ENCODE measurements around the gene CAB39L. TPM values are rescaled to one million over a fixed set of nuclear protein-coding genes. Genes with fewer than 3 reads are reported as not detected.

The CAB39L gene
- total and polyA plus RNA-seq, 2 of the 4 experiments (the other 2 are of a cell fraction), result 8.5 to 16.7 TPM

GRCh38 chr13:49288458-49288857 is 155.4 kb downstream of the CAB39L start:
- Histone ChIP-seq H4K5ac (ENCODE audit: low read depth, low read length) (no peak overlapping the region), H4K8ac (ENCODE audit: low read depth in 2 of 2, low read length in 2 of 2) (no peak overlapping the region), H2BK120ac (ENCODE audit: low read depth, low read length) (no peak overlapping the region), H3K4me1 (ENCODE audit: control insufficient read depth, insufficient read depth, low read length) (no peaks in the 10 kb centered on the region), H3K27me3 (ENCODE audit: control insufficient read depth, insufficient read depth, low read length) (no peaks in the 10 kb centered on the region), H3K36me3 (ENCODE audit: control insufficient read depth, insufficient read depth, low read length) (no peaks in the 10 kb centered on the region), H4K20me1 (ENCODE audit: insufficient read depth, low read length) (no peaks in the 10 kb centered on the region), H3K4me2 (ENCODE audit: low read depth, low read length) (no peak overlapping the region), H3K14ac (replicated peaks; ENCODE audit: low read depth, low read length) (no peak overlapping the region), H2AK5ac (ENCODE audit: low read depth, low read length) (no peak overlapping the region), H2BK20ac (ENCODE audit: low read depth, low read length) (no peak overlapping the region), H3K23ac (ENCODE audit: low read depth, low read length) (no peak overlapping the region), H2BK15ac (ENCODE audit: low read depth, low read length) (no peak overlapping the region), H3K79me1 (ENCODE audit: low read depth in 1 of 2, low read length in 2 of 2) (no peaks in the 10 kb centered on the region; a peak in 1 of 4 replicates), H3K9me3 (ENCODE audit: control insufficient read depth, insufficient read depth, low read length) (no peaks in the 10 kb centered on the region), H2AK9ac (replicated peaks; ENCODE audit: low read depth, low read length, poor library complexity) (no peak overlapping the region), H3K18ac (ENCODE audit: low read depth, low read length) (no peak overlapping the region), H2BK5ac (ENCODE audit: low read depth, low read length, poor library complexity, severe bottlenecking) (no peak overlapping the region), H3K9me1 (ENCODE audit: insufficient read depth, low read length) (peaks cover 3% of the 10 kb centered on the region; the same call in 1 of the 2 replicates), H3K27ac (ENCODE audit: insufficient read depth, low read length) (no peak overlapping the region), H3K56ac (ENCODE audit: extremely low read depth, insufficient read depth, low read length) (no peak overlapping the region), H3K4ac (ENCODE audit: low read depth, low read length) (no peak overlapping the region), H4K91ac (ENCODE audit: insufficient read depth, low read depth, low read length) (no peak overlapping the region), H3K9ac (ENCODE audit: low read depth, low read length) (no peak overlapping the region), H3K4me3 (ENCODE audit: insufficient read depth, low read depth, low read length) (no peak overlapping the region), H2AFZ (replicated peaks; ENCODE audit: low read length, poor library complexity) (no peak overlapping the region)
- POLR2A ChIA-PET (ENCODE audit: unreplicated experiment), result no interaction called here
- intact Hi-C loops (cut with micrococcal nuclease), result no loop called here
- no peak for DNase-seq
- in situ Hi-C loops (cut with MboI; ENCODE audit: low sequenced_read_pairs), result no loop called here
- CTCF ChIA-PET, result no interaction called here
- dilution Hi-C loops (cut with HindIII; ENCODE audit: low sequenced_read_pairs, unreplicated experiment), result no loop called here
- no peak for TF ChIP-seq MAFK (IDR thresholded peaks at IDR 0.05; ENCODE audit: low read depth, low read length)
- no peak for TF ChIP-seq CHD1 (IDR thresholded peaks at IDR 0.05; ENCODE audit: low read depth, low read length)
- TF ChIP-seq MXI1 (IDR thresholded peaks at IDR 0.05; ENCODE audit: borderline replicate concordance, low read depth, low read length), result no peak
- TF ChIP-seq ELK1 (IDR thresholded peaks at IDR 0.05; ENCODE audit: borderline replicate concordance, low read depth, low read length), result no peak
- TF ChIP-seq RCOR1 (IDR thresholded peaks at IDR 0.05; ENCODE audit: insufficient replicate concordance, low read length), result no peak
- no peak for TF ChIP-seq SMC3 (IDR thresholded peaks at IDR 0.05; ENCODE audit: low read depth, low read length)
- no peak for TF ChIP-seq POLR2A (IDR thresholded peaks at IDR 0.05; ENCODE audit: low read depth, low read length)
- no peak for TF ChIP-seq CEBPB (IDR thresholded peaks at IDR 0.05; ENCODE audit: low read depth, low read length)
- no peak for TF ChIP-seq MAZ (IDR thresholded peaks at IDR 0.05; ENCODE audit: borderline replicate concordance, low read depth, low read length)
- no peak for TF ChIP-seq BHLHE40 (IDR thresholded peaks at IDR 0.05; ENCODE audit: low read depth, low read length)
- no peak for TF ChIP-seq RFX5 (IDR thresholded peaks at IDR 0.05; ENCODE audit: low read depth, low read length)
- no peak for TF ChIP-seq RAD21 (IDR thresholded peaks at IDR 0.05; ENCODE audit: low read length)
- TF ChIP-seq USF2 (IDR thresholded peaks at IDR 0.05; ENCODE audit: low read depth, low read length), result no peak
- no peak for TF ChIP-seq NFE2L2 (IDR thresholded peaks at IDR 0.05; ENCODE audit: low read depth, low read length)
- no peak for TF ChIP-seq FOS (IDR thresholded peaks at IDR 0.05; ENCODE audit: low read depth, low read length)
- TF ChIP-seq CTCF (conservative IDR thresholded peaks at IDR 0.05; ENCODE audit: low read depth, low read length), result no peak
- no TSS peak for BruUV-seq (replicated peaks)
- ATAC-seq (ENCODE audit: low read depth), result no peak
